ENCODE results near the gene PLEKHD1. TPM values are rescaled to one million over a fixed set of nuclear protein-coding genes. Genes with fewer than 3 reads are reported as not detected.
A peak's percentile ranks its signal among the peaks of the same experiment; 100 is the strongest.

Gene PLEKHD1
- total RNA-seq, 4 donors from 2014 or later: 0.04 to 0.10 TPM; not detected in 2

- peaks cover 27 to 28% of the 10 kb centered on the region in 2 donors for H3K4me1 ChIP-seq
- TF ChIP-seq CTCF (IDR thresholded peaks at IDR 0.05 in 4 of 5, conservative IDR thresholded peaks at IDR 0.05 in 1 of 5) (no peak), POLR2A (IDR thresholded peaks at IDR 0.05) (no peak)
- no peak overlapping the region for H3K27ac ChIP-seq
- no peaks in the 10 kb centered on the region for H3K36me3 ChIP-seq
- no peak overlapping the region for H3K4me3 ChIP-seq
- no peak for DNase-seq
- no peak for ATAC-seq
- H3K9me3 ChIP-seq: no peaks in the 10 kb centered on the region
- no peaks in the 10 kb centered on the region for H3K27me3 ChIP-seq
- intact Hi-C loops (cut with DNase I; ENCODE audit: low total_unique reads): no loop called here
- in situ Hi-C loops (cut with MboI; ENCODE audit: low sequenced_read_pairs in 4 of 4): no loop called here
Observed at GRCh38 chr14:69499436-69499835, 14.9 kb downstream of the PLEKHD1 start.

GRCh38 chr14:69500096-69500495 lies 15.6 kb downstream of the PLEKHD1 start:
- Histone ChIP-seq H3K27ac (no peak overlapping the region), H3K4me1 (peaks cover 27 to 28% of the 10 kb centered on the region in 2 donors), H3K36me3 (no peaks in the 10 kb centered on the region), H3K27me3 (no peaks in the 10 kb centered on the region), H3K4me3 (no peak overlapping the region), H3K9me3 (no peaks in the 10 kb centered on the region)
- ATAC-seq: no peak
- in situ Hi-C loops (cut with MboI; ENCODE audit: low sequenced_read_pairs in 4 of 4) (no loop called here), intact Hi-C loops (cut with DNase I; ENCODE audit: low total_unique reads) (no loop called here)
- no peak for DNase-seq
- TF ChIP-seq CTCF (IDR thresholded peaks at IDR 0.05 in 4 of 5, conservative IDR thresholded peaks at IDR 0.05 in 1 of 5) (no peak), POLR2A (IDR thresholded peaks at IDR 0.05) (no peak)

DNA sequence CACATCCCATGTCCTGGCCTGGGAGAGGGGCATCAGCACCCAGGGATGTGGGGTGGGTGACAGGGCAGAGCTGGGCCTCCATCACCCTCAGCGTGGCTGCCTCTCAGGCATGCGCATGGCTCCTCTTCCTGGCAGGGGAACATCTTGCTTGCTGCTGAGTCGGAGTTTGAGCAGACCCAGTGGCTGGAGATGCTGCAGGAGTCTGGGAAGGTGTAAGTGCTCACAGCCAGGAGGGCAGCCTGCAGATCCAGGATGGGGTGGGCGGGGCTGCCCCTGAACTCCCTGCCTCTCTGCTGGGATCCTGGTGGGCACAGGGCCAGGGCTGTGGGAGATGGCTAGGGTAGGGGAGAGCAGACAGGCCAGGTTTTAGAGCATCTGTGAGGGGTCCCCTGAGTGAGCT lies 16.2 kb downstream of the PLEKHD1 start:
- H3K27me3 ChIP-seq: no peaks in the 10 kb centered on the region
- H3K27ac ChIP-seq: peak overlapping the region in 1 of 4 donors; percentile 62
- in situ Hi-C loops (cut with MboI; ENCODE audit: low sequenced_read_pairs in 4 of 4): no loop called here
- no peak for DNase-seq
- H3K36me3 ChIP-seq: no peaks in the 10 kb centered on the region
- H3K9me3 ChIP-seq: no peaks in the 10 kb centered on the region
- peak in 1 of 2 donors; percentile 8 for ATAC-seq
- no peak overlapping the region for H3K4me3 ChIP-seq
- intact Hi-C loops (cut with DNase I; ENCODE audit: low total_unique reads): no loop called here
- TF ChIP-seq CTCF (IDR thresholded peaks at IDR 0.05 in 4 of 5, conservative IDR thresholded peaks at IDR 0.05 in 1 of 5) (no peak), POLR2A (IDR thresholded peaks at IDR 0.05) (no peak)
- H3K4me1 ChIP-seq: peaks cover 27 to 28% of the 10 kb centered on the region in 2 donors

GRCh38 chr14:69501423-69501838 lies 16.9 kb downstream of the PLEKHD1 start:
- Histone ChIP-seq H3K9me3 (no peaks in the 10 kb centered on the region), H3K27me3 (no peaks in the 10 kb centered on the region), H3K4me3 (no peak overlapping the region), H3K36me3 (no peaks in the 10 kb centered on the region), H3K4me1 (peaks cover 27 to 28% of the 10 kb centered on the region in 2 donors), H3K27ac (peak overlapping the region; percentile 18 to 62 (median 32))
- ATAC-seq: peak; percentile 96
- intact Hi-C loops (cut with DNase I; ENCODE audit: low total_unique reads): no loop called here
- in situ Hi-C loops (cut with MboI; ENCODE audit: low sequenced_read_pairs in 4 of 4): no loop called here
- TF ChIP-seq CTCF (IDR thresholded peaks at IDR 0.05 in 4 of 5, conservative IDR thresholded peaks at IDR 0.05 in 1 of 5) (no peak), POLR2A (IDR thresholded peaks at IDR 0.05) (no peak)
- DNase-seq: peak; percentile 57 to 79

DNA sequence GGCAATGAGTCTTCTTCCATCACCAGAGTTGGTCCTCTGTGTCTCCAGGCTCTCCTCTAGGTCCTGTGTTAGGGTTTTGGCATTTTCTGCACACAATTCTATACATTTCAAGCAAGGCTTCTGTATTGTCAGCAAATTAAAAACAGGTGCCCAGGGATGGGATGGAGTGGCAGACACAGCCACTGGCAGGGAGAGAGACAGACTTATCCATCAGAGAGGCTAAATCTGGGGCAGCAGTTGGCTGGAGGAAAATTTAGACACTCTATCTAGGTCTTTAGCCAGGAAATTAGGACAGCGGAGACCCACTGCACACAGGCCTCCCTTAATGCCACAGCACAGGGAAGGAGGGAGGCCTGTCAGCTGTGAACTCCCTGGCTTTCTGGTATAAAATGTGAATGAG lies 20.2 kb downstream of the PLEKHD1 start:
- H3K36me3 ChIP-seq: no peaks in the 10 kb centered on the region
- peaks cover 22 to 23% of the 10 kb centered on the region in 2 donors for H3K4me1 ChIP-seq
- in situ Hi-C loops (cut with MboI; ENCODE audit: low sequenced_read_pairs in 4 of 4): no loop called here
- DNase-seq: no peak
- H3K4me3 ChIP-seq: no peak overlapping the region
- TF ChIP-seq CTCF (IDR thresholded peaks at IDR 0.05 in 4 of 5, conservative IDR thresholded peaks at IDR 0.05 in 1 of 5) (no peak), POLR2A (IDR thresholded peaks at IDR 0.05) (no peak)
- no peaks in the 10 kb centered on the region for H3K9me3 ChIP-seq
- H3K27me3 ChIP-seq: no peaks in the 10 kb centered on the region
- intact Hi-C loops (cut with DNase I; ENCODE audit: low total_unique reads): no loop called here
- H3K27ac ChIP-seq: no peak overlapping the region
- ATAC-seq: no peak

All from gastrocnemius medialis (tissue), 4 donors.